SU-DHL-6 (cell line): ENCODE measurements around the gene DGCR6L.

Source experiments
- H2AFZ ChIP-seq: fragments of 200-600 bp; sonication (generic); 2 replicates; pipeline ENCODE4 v1.6.1; 2014; ENCODE audit warnings: low read depth, mild to moderate bottlenecking, moderate library complexity, mixed read lengths, antibody characterized with exemption, low read length; ENCODE audit not compliant: severe bottlenecking
- H3F3A ChIP-seq: fragments of 200-600 bp; shearing (Covaris generic); 2 replicates; pipeline ENCODE4 v1.6.0; 2016; ENCODE audit warnings: antibody characterized with exemption, mild to moderate bottlenecking; ENCODE audit not compliant: insufficient read depth
- H3K27ac ChIP-seq: fragments of 200-600 bp; sonication (generic); 2 replicates; pipeline ENCODE4 v1.5.1; 2016; ENCODE audit warnings: low read depth, mild to moderate bottlenecking, low read length, moderate library complexity, mixed read lengths
- H3K27me3 ChIP-seq: fragments of 200-600 bp; sonication (generic), shearing (Covaris generic); 2 replicates; pipeline ENCODE4 v1.6.0; 2014; ENCODE audit warnings: mild to moderate bottlenecking, low read length
- H3K36me3 ChIP-seq: fragments of 200-600 bp; sonication (generic); 2 replicates; pipeline ENCODE4 v1.6.1; 2014; ENCODE audit warnings: mild to moderate bottlenecking, low read length, mixed read lengths
- H3K4me2 ChIP-seq: fragments of 300-600, 200-600 bp; shearing (Covaris generic), sonication (generic); 2 replicates; pipeline ENCODE4 v1.6.0; 2014; ENCODE audit warnings: low read length, low read depth, mild to moderate bottlenecking; ENCODE audit not compliant: poor library complexity, severe bottlenecking
- H3K4me3 ChIP-seq: fragments of 200-600 bp; sonication (generic); 2 replicates; pipeline ENCODE4 v1.5.1; 2014; ENCODE audit warnings: antibody characterized with exemption, low read length, mild to moderate bottlenecking, mixed read lengths; ENCODE audit not compliant: insufficient read depth, poor library complexity, severe bottlenecking
- H3K79me2 ChIP-seq: fragments of 200-600 bp; sonication (generic); 2 replicates; pipeline ENCODE4 v1.6.1; 2014; ENCODE audit warnings: mild to moderate bottlenecking, low read length, moderate library complexity; ENCODE audit not compliant: insufficient read depth
- H3K9ac ChIP-seq: fragments of 200-600 bp; sonication (generic); 2 replicates; pipeline ENCODE4 v1.7.0; 2014; ENCODE audit warnings: mild to moderate bottlenecking, low read length
- H3K9me2 ChIP-seq: fragments of 200-600 bp; sonication (generic); replicated peaks from 2 replicates; pipeline ENCODE4 v1.6.1; 2014; ENCODE audit warnings: low read length; ENCODE audit not compliant: insufficient read depth
- H3K9me3 ChIP-seq: fragments of 200-600 bp; sonication (generic); 2 replicates; pipeline ENCODE4 v1.6.1; 2014; ENCODE audit warnings: low read length, mixed read lengths; ENCODE audit not compliant: insufficient read depth
- H4K20me1 ChIP-seq: fragments of 200-600 bp; sonication (generic); 2 replicates; pipeline ENCODE4 v1.6.1; 2014; ENCODE audit warnings: low read depth, mild to moderate bottlenecking, antibody characterized with exemption, low read length, moderate library complexity, mixed read lengths
- EZH2phosphoT487 ChIP-seq: fragments of 200-600 bp; sonication (generic), shearing (Covaris generic); conservative IDR thresholded peaks from 2 replicates; pipeline ENCODE4 v1.6.1; 2018; ENCODE audit warnings: mild to moderate bottlenecking, antibody characterized with exemption, low read length, moderate library complexity, mixed read lengths
- TF ChIP-seq, protein P1 (sequence below): fragments of 200-600 bp; sonication (generic); IDR thresholded peaks from one replicate; pipeline ENCODE4 v1.5.1; 2017; ENCODE audit warnings: antibody characterized with exemption, mild to moderate bottlenecking, low read length, moderate library complexity; ENCODE audit not compliant: insufficient read depth, poor library complexity, severe bottlenecking

DGCR6L gene

DNA sequence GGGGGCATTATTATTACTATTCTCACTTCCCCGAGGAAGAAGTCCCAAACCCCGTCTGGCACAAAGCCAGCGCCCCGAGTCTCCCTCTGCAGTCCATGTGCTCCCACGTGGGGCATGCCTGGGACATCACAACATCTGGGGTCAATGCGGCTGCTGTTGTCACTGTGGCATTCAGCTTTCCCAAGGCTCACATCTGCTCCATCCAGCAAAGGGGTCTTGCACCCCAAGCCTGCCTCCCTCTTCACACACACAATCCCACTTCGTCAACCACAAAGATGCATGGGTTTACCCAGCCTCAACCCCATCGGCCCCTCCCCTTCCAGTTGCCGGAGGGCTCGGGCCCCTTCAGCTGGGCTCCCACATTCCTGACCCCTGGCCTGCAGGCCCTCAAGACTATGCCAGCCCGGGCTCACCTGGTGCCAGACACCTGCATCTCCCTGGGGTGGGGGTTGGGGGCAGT, 28.2 kb downstream of the DGCR6L start:
- H3K9me2 ChIP-seq, result no peaks in the 10 kb centered on the region
- H3K4me2 ChIP-seq, result no peak overlapping the region
- H3K27me3 ChIP-seq, result no peaks in the 10 kb centered on the region
- H3F3A ChIP-seq, result no peaks in the 10 kb centered on the region
- H3K9ac ChIP-seq, result no peak overlapping the region
- H3K36me3 ChIP-seq, result no peaks in the 10 kb centered on the region
- TF ChIP-seq, protein P1, sequence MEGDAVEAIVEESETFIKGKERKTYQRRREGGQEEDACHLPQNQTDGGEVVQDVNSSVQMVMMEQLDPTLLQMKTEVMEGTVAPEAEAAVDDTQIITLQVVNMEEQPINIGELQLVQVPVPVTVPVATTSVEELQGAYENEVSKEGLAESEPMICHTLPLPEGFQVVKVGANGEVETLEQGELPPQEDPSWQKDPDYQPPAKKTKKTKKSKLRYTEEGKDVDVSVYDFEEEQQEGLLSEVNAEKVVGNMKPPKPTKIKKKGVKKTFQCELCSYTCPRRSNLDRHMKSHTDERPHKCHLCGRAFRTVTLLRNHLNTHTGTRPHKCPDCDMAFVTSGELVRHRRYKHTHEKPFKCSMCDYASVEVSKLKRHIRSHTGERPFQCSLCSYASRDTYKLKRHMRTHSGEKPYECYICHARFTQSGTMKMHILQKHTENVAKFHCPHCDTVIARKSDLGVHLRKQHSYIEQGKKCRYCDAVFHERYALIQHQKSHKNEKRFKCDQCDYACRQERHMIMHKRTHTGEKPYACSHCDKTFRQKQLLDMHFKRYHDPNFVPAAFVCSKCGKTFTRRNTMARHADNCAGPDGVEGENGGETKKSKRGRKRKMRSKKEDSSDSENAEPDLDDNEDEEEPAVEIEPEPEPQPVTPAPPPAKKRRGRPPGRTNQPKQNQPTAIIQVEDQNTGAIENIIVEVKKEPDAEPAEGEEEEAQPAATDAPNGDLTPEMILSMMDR, result no peak
- TF ChIP-seq EZH2phosphoT487, result no peak
- no peak overlapping the region for H2AFZ ChIP-seq
- H4K20me1 ChIP-seq, result no peaks in the 10 kb centered on the region
- H3K9me3 ChIP-seq, result no peaks in the 10 kb centered on the region
- H3K27ac ChIP-seq, result no peak overlapping the region
- H3K79me2 ChIP-seq, result no peaks in the 10 kb centered on the region
- H3K4me3 ChIP-seq, result no peak overlapping the region

DNA sequence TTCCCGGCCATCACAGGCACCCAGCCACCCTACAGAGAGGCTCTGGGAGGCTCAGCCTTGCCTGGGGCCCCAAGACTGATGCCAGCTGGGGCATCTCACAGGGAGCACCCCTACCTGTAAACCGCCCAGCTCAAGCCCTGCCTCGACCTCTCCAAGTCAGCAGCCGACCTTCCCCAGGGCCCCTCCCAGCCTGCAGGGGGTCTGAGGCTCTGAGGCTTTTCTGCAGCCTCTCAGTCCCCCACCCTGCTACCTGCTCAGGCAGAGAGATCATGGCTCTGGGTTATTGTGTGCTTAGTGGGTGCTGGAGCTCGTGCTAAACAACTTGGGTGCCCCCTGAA, 28.6 kb downstream of the DGCR6L start:
- no peaks in the 10 kb centered on the region for H3K36me3 ChIP-seq
- H2AFZ ChIP-seq, result no peak overlapping the region
- H4K20me1 ChIP-seq, result no peaks in the 10 kb centered on the region
- no peaks in the 10 kb centered on the region for H3F3A ChIP-seq
- no peaks in the 10 kb centered on the region for H3K27me3 ChIP-seq
- no peak overlapping the region for H3K4me3 ChIP-seq
- no peak overlapping the region for H3K27ac ChIP-seq
- H3K9me2 ChIP-seq, result no peaks in the 10 kb centered on the region
- H3K4me2 ChIP-seq, result no peak overlapping the region
- TF ChIP-seq, protein P1, result no peak
- no peak for TF ChIP-seq EZH2phosphoT487
- no peaks in the 10 kb centered on the region for H3K79me2 ChIP-seq
- H3K9ac ChIP-seq, result no peak overlapping the region
- H3K9me3 ChIP-seq, result no peaks in the 10 kb centered on the region

DNA sequence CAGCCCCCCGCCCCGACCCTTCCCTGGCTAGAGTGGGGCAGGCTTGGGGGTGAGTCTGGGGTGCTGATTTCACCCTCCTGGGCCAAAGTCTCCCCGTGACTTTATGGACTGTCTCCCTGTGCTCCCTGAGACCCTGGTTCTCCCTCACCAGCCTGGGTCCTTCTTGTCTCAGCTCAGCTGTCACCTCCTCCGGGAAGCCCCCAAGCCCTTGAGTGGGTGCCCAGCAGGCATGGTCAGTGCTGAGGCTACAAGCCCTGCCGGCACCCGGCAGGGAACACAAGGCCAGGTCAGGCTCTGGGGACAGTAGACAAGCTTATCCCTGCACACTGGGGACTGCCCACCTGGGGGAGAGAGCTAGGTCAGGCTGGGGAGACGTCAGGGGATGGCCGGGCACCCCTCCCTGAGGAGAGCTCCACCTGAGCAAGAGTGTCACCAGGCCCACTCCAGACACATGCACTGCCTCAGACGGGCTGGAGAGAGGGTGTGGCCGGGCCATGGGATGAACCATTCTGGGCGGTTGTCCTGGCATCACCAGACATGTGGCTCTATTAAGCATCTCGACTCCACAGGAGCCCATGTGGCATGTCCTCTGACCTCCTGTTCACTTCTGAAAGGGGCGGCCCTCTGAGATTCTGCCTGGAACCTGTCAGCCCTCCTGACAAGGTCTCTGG, 29.1 kb downstream of the DGCR6L start:
- Histone ChIP-seq H3K4me3 (no peak overlapping the region), H3K27ac (no peak overlapping the region), H3K27me3 (no peaks in the 10 kb centered on the region), H4K20me1 (no peaks in the 10 kb centered on the region), H3K36me3 (no peaks in the 10 kb centered on the region), H3F3A (no peaks in the 10 kb centered on the region), H3K9me2 (no peaks in the 10 kb centered on the region), H3K9ac (no peak overlapping the region), H3K4me2 (no peak overlapping the region), H3K79me2 (no peaks in the 10 kb centered on the region), H2AFZ (no peak overlapping the region), H3K9me3 (no peaks in the 10 kb centered on the region)
- TF ChIP-seq, protein P1, result no peak
- no peak for TF ChIP-seq EZH2phosphoT487
